ENCODE measurements around the gene ASS1.

Gene ASS1

GRCh38 chr9:130444565-130445221 lies at the start of gene ASS1:
TSS of gene ASS1 (plus strand) at chr9:130444961. CDS start at chr9:130452229, 7,268 bp downstream.
- Histone ChIP-seq H3K36me3 (no peaks in the 10 kb centered on the region), H3K4me1 (peaks cover 0 to 41% (median 35%) of the 10 kb centered on the region in 4 donors), H3K4me3 (peak within 1 kb of the TSS; percentile 57 to 80), H3K27me3 (no peaks in the 10 kb centered on the region), H3K27ac (peak within 1 kb of the TSS; percentile 73 to 79), H3K9me3 (peaks cover 5 to 11% (median 9%) of the 10 kb centered on the region in 3 donors)
- TF ChIP-seq CTCF (IDR thresholded peaks at IDR 0.05) = no peak
- intact Hi-C loops (cut with DNase I; ENCODE audit: low total_unique reads) = no loop called here
- peak; percentile 55 to 87 for DNase-seq

GRCh38 chr9:130395810-130396435 lies 48.8 kb upstream of the ASS1 start:
- Histone ChIP-seq H3K27ac (no peak overlapping the region), H3K9me3 (no peaks in the 10 kb centered on the region), H3K27me3 (peaks cover 0 to 29% of the 10 kb centered on the region in 2 donors), H3K36me3 (peaks cover 0 to 3% (median 0%) of the 10 kb centered on the region in 3 donors), H3K4me3 (no peak overlapping the region), H3K4me1 (no peaks in the 10 kb centered on the region)
- no peak for TF ChIP-seq CTCF (IDR thresholded peaks at IDR 0.05)
- intact Hi-C loops (cut with DNase I; ENCODE audit: low total_unique reads) = no loop called here
- no peak for DNase-seq

GRCh38 chr9:130396581-130396980 lies 48.2 kb upstream of the ASS1 start:
- DNase-seq = no peak
- Histone ChIP-seq H3K4me3 (no peak overlapping the region), H3K4me1 (no peaks in the 10 kb centered on the region), H3K36me3 (no peaks in the 10 kb centered on the region), H3K27ac (no peak overlapping the region), H3K9me3 (no peaks in the 10 kb centered on the region), H3K27me3 (peaks cover 0 to 22% of the 10 kb centered on the region in 2 donors)
- intact Hi-C loops (cut with DNase I; ENCODE audit: low total_unique reads) = no loop called here
- TF ChIP-seq CTCF (IDR thresholded peaks at IDR 0.05) = no peak

GRCh38 chr9:130398487-130399240 lies 46.1 kb upstream of the ASS1 start:
- no peak overlapping the region for H3K27ac ChIP-seq
- no peaks in the 10 kb centered on the region for H3K9me3 ChIP-seq
- intact Hi-C loops (cut with DNase I; ENCODE audit: low total_unique reads) = no loop called here
- H3K27me3 ChIP-seq = peaks cover 0 to 19% of the 10 kb centered on the region in 2 donors
- H3K36me3 ChIP-seq = no peaks in the 10 kb centered on the region
- H3K4me3 ChIP-seq = no peak overlapping the region
- no peak for TF ChIP-seq CTCF (IDR thresholded peaks at IDR 0.05)
- DNase-seq = no peak
- no peaks in the 10 kb centered on the region for H3K4me1 ChIP-seq

GRCh38 chr9:130399768-130400167 lies 45.0 kb upstream of the ASS1 start:
- no peaks in the 10 kb centered on the region for H3K4me1 ChIP-seq
- no peak overlapping the region for H3K4me3 ChIP-seq
- H3K9me3 ChIP-seq = no peaks in the 10 kb centered on the region
- no peak for DNase-seq
- intact Hi-C loops (cut with DNase I; ENCODE audit: low total_unique reads) = no loop called here
- H3K27ac ChIP-seq = no peak overlapping the region
- TF ChIP-seq CTCF (IDR thresholded peaks at IDR 0.05) = no peak
- H3K36me3 ChIP-seq = no peaks in the 10 kb centered on the region
- H3K27me3 ChIP-seq = peaks cover 0 to 17% of the 10 kb centered on the region in 2 donors
